ENCODE measurements around the gene PANK2.

GRCh38 chr20:3922223-3922982 is 33.2 kb downstream of the PANK2 start:
- TF ChIP-seq POLR2A (IDR thresholded peaks at IDR 0.05) (no peak), CTCF (IDR thresholded peaks at IDR 0.05) (no peak)

Data from Peyer's patch (tissue), 4 donors.